Breast epithelium (tissue), 3 donors: Measurements from ENCODE around the gene CCL19.

ENCODE experiments used
- POLR2A ChIP-seq: fragments of 450-650 bp; IDR thresholded peaks from one replicate; pipeline ENCODE4 v1.6.1; 2016; ENCODE audit warnings: antibody characterized with exemption, mild to moderate bottlenecking, moderate library complexity
- POLR2AphosphoS5 ChIP-seq, 3 donors: sonication (generic); formaldehyde crosslinking; IDR thresholded peaks; one replicate each; pipeline ENCODE4 v1.6.1; 2017; ENCODE audit warnings: antibody characterized with exemption in 3 of 3
- TF ChIP-seq, protein P1 (sequence below), 3 donors: fragments of 450-650 bp; IDR thresholded peaks; one replicate each; pipeline ENCODE4 v1.5.1; 2016 to 2017; ENCODE audit warnings: antibody characterized with exemption in 3 of 3, mild to moderate bottlenecking in 3 of 3, moderate library complexity in 3 of 3

DNA sequence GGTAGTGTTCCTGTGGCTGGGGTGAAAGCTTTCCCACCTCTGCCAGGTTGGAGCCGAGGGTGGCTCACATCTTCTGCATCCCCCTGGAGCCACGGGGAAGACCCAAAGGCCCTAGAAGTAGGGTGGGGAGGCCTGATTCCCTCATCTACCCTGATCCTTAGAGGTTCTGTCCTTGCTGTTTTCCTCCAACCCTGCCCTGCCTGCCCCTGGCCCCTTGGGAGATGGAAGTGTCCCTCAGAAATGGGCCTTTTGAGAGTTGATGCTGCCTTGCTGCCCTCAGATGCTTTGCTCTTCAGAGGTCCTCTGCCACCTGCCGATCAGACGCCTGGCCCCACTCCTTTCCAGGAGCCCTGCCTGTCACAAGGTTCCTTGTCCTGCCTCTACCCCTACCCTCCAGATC, 6.3 kb downstream of the CCL19 start:
- TF ChIP-seq, protein P1, sequence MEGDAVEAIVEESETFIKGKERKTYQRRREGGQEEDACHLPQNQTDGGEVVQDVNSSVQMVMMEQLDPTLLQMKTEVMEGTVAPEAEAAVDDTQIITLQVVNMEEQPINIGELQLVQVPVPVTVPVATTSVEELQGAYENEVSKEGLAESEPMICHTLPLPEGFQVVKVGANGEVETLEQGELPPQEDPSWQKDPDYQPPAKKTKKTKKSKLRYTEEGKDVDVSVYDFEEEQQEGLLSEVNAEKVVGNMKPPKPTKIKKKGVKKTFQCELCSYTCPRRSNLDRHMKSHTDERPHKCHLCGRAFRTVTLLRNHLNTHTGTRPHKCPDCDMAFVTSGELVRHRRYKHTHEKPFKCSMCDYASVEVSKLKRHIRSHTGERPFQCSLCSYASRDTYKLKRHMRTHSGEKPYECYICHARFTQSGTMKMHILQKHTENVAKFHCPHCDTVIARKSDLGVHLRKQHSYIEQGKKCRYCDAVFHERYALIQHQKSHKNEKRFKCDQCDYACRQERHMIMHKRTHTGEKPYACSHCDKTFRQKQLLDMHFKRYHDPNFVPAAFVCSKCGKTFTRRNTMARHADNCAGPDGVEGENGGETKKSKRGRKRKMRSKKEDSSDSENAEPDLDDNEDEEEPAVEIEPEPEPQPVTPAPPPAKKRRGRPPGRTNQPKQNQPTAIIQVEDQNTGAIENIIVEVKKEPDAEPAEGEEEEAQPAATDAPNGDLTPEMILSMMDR (IDR thresholded peaks at IDR 0.05): no peak
- TF ChIP-seq POLR2A (no peak), POLR2AphosphoS5 (IDR thresholded peaks at IDR 0.05) (no peak)
